Endothelial cell of umbilical vein (primary cell): Measurements from ENCODE around the gene CIB4. TPM values are rescaled to one million over a fixed set of nuclear protein-coding genes. Genes with fewer than 3 reads are reported as not detected.

Experiments
- BruUV-seq: library from RNA; stranded (reverse); fragments of 400-500 nt; replicated peaks from 2 replicates; lab custom pipeline; 2021; lab: Mats Ljungman, UMichigan
- CTCF ChIA-PET: fragments of 300-600, 350-600 bp; sonication (Branson Sonifier 250); formaldehyde crosslinking; loops from one replicate; lab custom pipeline; 2021; ENCODE audit warnings: antibody characterized with exemption, inconsistent platforms; lab: Charles Lee
- POLR2A ChIA-PET: fragments of 300-600, 350-600 bp; sonication (Branson Sonifier 250); formaldehyde crosslinking; loops from one replicate; lab custom pipeline; 2021; ENCODE audit warnings: antibody characterized with exemption, inconsistent platforms; lab: Charles Lee
- DNase-seq: peaks from one replicate; pipeline ENCODE4 v3.0.0-alpha.2; 2011; ENCODE audit warnings: low read depth, low spot score
- FAIRE-seq: peaks from 2 replicates; lab custom pipeline; 2011; peaks lifted over from hg19 to GRCh38; lab: Jason Lieb, UNC
- H2AFZ ChIP-seq: 2 replicates; pipeline ENCODE4 v1.6.0; 2012; ENCODE audit warnings: low read depth, low read length, control low read depth, inconsistent platforms
- H3K27ac ChIP-seq: 2 replicates; pipeline ENCODE4 v1.5.1; 2011; ENCODE audit warnings: low read depth, mild to moderate bottlenecking, control low read depth, low read length, moderate library complexity; ENCODE audit not compliant: insufficient read depth
- H3K27me3 ChIP-seq, 2 experiments: 2 replicates each; pipeline versions ENCODE4 v1.6.0 to v1.6.1; 2011; ENCODE audit warnings: low read length in 2 of 2, mixed read lengths in 1 of 2; ENCODE audit not compliant: control insufficient read depth in 2 of 2, insufficient read depth in 2 of 2
- H3K36me3 ChIP-seq, 2 experiments: 2 replicates in 1 of 2; 3 replicates in 1 of 2; pipeline ENCODE4 v1.5.1; 2011; ENCODE audit warnings: low read length in 2 of 2, mild to moderate bottlenecking in 1 of 2, moderate library complexity in 1 of 2; ENCODE audit not compliant: control insufficient read depth in 2 of 2, insufficient read depth in 2 of 2; ENCODE audit errors: extremely low read depth in 1 of 2
- H3K4me1 ChIP-seq: 3 replicates; pipeline ENCODE4 v1.5.1; 2011; ENCODE audit warnings: mild to moderate bottlenecking, low read length; ENCODE audit not compliant: control insufficient read depth, insufficient read depth; ENCODE audit errors: extremely low read depth
- H3K4me2 ChIP-seq: 2 replicates; pipeline ENCODE4 v1.6.1; 2011; ENCODE audit warnings: low read length, control low read depth, mixed read lengths; ENCODE audit not compliant: insufficient read depth
- H3K4me3 ChIP-seq, 3 experiments: fragments of 200-600 bp in 1 of 3; sonication (generic), shearing (Covaris generic) in 1 of 3; replicated peaks in 1 of 3; 2 replicates each; pipeline ENCODE4 v1.5.1; 2011 to 2016; ENCODE audit warnings: control low read depth in 3 of 3, low read length in 3 of 3, mild to moderate bottlenecking in 2 of 3, inconsistent platforms in 1 of 3, low read depth in 1 of 3, moderate library complexity in 1 of 3; ENCODE audit not compliant: insufficient read depth in 1 of 3
- H3K79me2 ChIP-seq: 2 replicates; pipeline ENCODE4 v1.6.0; 2012; ENCODE audit warnings: low read length, inconsistent platforms; ENCODE audit not compliant: control insufficient read depth, insufficient read depth
- H3K9ac ChIP-seq: replicated peaks from 2 replicates; pipeline ENCODE3; 2011; ENCODE audit warnings: low read length, control low read depth; ENCODE audit not compliant: insufficient read depth; ENCODE audit errors: extremely low read depth
- H3K9me1 ChIP-seq: replicated peaks from 3 replicates; pipeline ENCODE4 v1.6.0; 2011; ENCODE audit warnings: mild to moderate bottlenecking, low read length; ENCODE audit not compliant: control insufficient read depth, insufficient read depth; ENCODE audit errors: extremely low read depth
- H3K9me3 ChIP-seq: replicated peaks from 2 replicates; pipeline ENCODE4 v1.5.1; 2012; ENCODE audit warnings: low read length, inconsistent platforms; ENCODE audit not compliant: control insufficient read depth, insufficient read depth
- H4K20me1 ChIP-seq: replicated peaks from 2 replicates; pipeline ENCODE3; 2011; ENCODE audit warnings: mild to moderate bottlenecking, low read length; ENCODE audit not compliant: control insufficient read depth, insufficient read depth; ENCODE audit errors: extremely low read depth
- CTCF ChIP-seq, 2 donors: IDR thresholded peaks; 1 replicate in 1 of 2; 2 replicates in 1 of 2; pipeline ENCODE4 v1.5.1; 2011; ENCODE audit warnings: low read length in 2 of 2, mild to moderate bottlenecking in 2 of 2, moderate library complexity in 2 of 2, control low read depth in 1 of 2, inconsistent platforms in 1 of 2, low read depth in 1 of 2; ENCODE audit not compliant: insufficient read depth in 1 of 2; ENCODE audit errors: extremely low read depth in 1 of 2
- EZH2 ChIP-seq: IDR thresholded peaks from 2 replicates; pipeline ENCODE4 v1.6.1; 2012; ENCODE audit warnings: borderline replicate concordance, low read depth, mild to moderate bottlenecking, moderate library complexity, low read length, inconsistent platforms; ENCODE audit not compliant: severe bottlenecking
- FOS ChIP-seq: IDR thresholded peaks from 2 replicates; pipeline ENCODE4 v1.6.1; 2011; ENCODE audit warnings: mild to moderate bottlenecking, low read length, moderate library complexity, borderline replicate concordance; ENCODE audit not compliant: insufficient read depth
- GATA2 ChIP-seq: IDR thresholded peaks from 2 replicates; pipeline ENCODE4 v1.7.0; 2011; ENCODE audit warnings: low read depth, mild to moderate bottlenecking, moderate library complexity, mixed read lengths, low read length; ENCODE audit not compliant: insufficient read length, insufficient read depth
- JUN ChIP-seq: IDR thresholded peaks from 2 replicates; pipeline ENCODE4 v1.6.1; 2011; ENCODE audit warnings: borderline replicate concordance, low read depth; ENCODE audit not compliant: insufficient read length, insufficient read depth
- MAX ChIP-seq: IDR thresholded peaks from 2 replicates; pipeline ENCODE4 v1.6.1; 2011; ENCODE audit not compliant: insufficient read depth, insufficient read length
- MYC ChIP-seq: IDR thresholded peaks from one replicate; pipeline ENCODE4 v1.6.1; 2011; ENCODE audit warnings: mild to moderate bottlenecking, low read depth, low read length
- POLR2A ChIP-seq: IDR thresholded peaks from 2 replicates; pipeline ENCODE4 v1.6.1; 2012; ENCODE audit warnings: low read depth, mild to moderate bottlenecking, control low read depth, low read length
- POLR2AphosphoS5 ChIP-seq: IDR thresholded peaks from 2 replicates; pipeline ENCODE4 v1.6.1; 2012; ENCODE audit warnings: low read depth, mild to moderate bottlenecking, control low read depth, low read length, moderate library complexity; ENCODE audit not compliant: insufficient read depth
- dilution Hi-C: fragments of 300-500 bp; cut with MboI; formaldehyde crosslinking; loops from one replicate; pipeline ENCODE4 v1.15.0; 2019; ENCODE audit warnings: low sequenced_read_pairs; ENCODE audit not compliant: extremely low pct_ligation_motif_present
- intact Hi-C: fragments of 100-400 bp; cut with micrococcal nuclease; formaldehyde crosslinking; loops from one replicate; pipeline ENCODE4 v1.10.0; 2022
- polyA plus RNA-seq, 4 experiments: library from polyadenylated mRNA; depleted of rRNA in 3 of 4; stranded (reverse) in 3 of 4; unstranded in 1 of 4; fragments of >200 nt; gene quantifications; 2 replicates each; pipeline versions ENCODE4 v1.2.1 to v1.2.3, GENCODE V29; 2011 to 2012; ENCODE audit warnings: missing spikeins in 1 of 4
- total RNA-seq: library from RNA; stranded (reverse); gene quantifications from 2 replicates; pipeline ENCODE4 v1.2.3, GENCODE V29; 2021

The CIB4 gene
- total and polyA plus RNA-seq, 2 donors (not counting 3 experiments of a cell fraction or from before 2014, with no cell fraction given) = not detected

- H3K4me1 ChIP-seq = no peaks in the 10 kb centered on the region
- no peaks in the 10 kb centered on the region for H3K27me3 ChIP-seq
- no peak for TF ChIP-seq EZH2
- TF ChIP-seq CTCF (IDR thresholded peaks at IDR 0.05; ENCODE audit: extremely low read depth in 1 of 2, insufficient read depth in 1 of 2, low read depth in 1 of 2, low read length in 2 of 2) = no peak
- TF ChIP-seq JUN = no peak
- no peak for TF ChIP-seq FOS
- TF ChIP-seq MYC = no peak
- no peak for TF ChIP-seq POLR2A
- TF ChIP-seq POLR2AphosphoS5 = no peak
- no peak for TF ChIP-seq MAX
- no peak for TF ChIP-seq GATA2
- no peak overlapping the region for H3K9ac ChIP-seq
- no peaks in the 10 kb centered on the region for H3K9me1 ChIP-seq
- CTCF ChIA-PET = interaction anchor here (1.2 kb wide), 1 partner anchor 24 kb away, joined by 3 read pairs; no protein-coding TSS in a partner anchor
- H3K4me3 ChIP-seq = no peak overlapping the region
- no peaks in the 10 kb centered on the region for H3K36me3 ChIP-seq
- H3K9me3 ChIP-seq = no peaks in the 10 kb centered on the region
- no peak overlapping the region for H3K4me2 ChIP-seq
- FAIRE-seq (no peak), DNase-seq (no peak)
- dilution Hi-C loops (no loop called here), intact Hi-C loops (no loop called here)
- H2AFZ ChIP-seq = no peak overlapping the region
- BruUV-seq = no TSS peak
- H3K79me2 ChIP-seq = no peaks in the 10 kb centered on the region
- no peak overlapping the region for H3K27ac ChIP-seq
- POLR2A ChIA-PET = no interaction called here
- H4K20me1 ChIP-seq = no peaks in the 10 kb centered on the region
These were observed 90.7 kb downstream of the CIB4 start for GRCh38 chr2:26550276-26551015.
